Ishikawa (cell line): ENCODE measurements around the gene LIMCH1.

Experiments
- CEBPB ChIP-seq: IDR thresholded peaks from 2 replicates; pipeline ENCODE4 v1.6.1; 2012
- EP300 ChIP-seq: IDR thresholded peaks from 2 replicates; pipeline ENCODE4 v1.6.1; 2012; ENCODE audit warnings: borderline replicate concordance
- NFIC ChIP-seq: IDR thresholded peaks from 2 replicates; pipeline ENCODE4 v1.6.1; 2012
- YY1 ChIP-seq: IDR thresholded peaks from 2 replicates; pipeline ENCODE4 v1.6.1; 2012; ENCODE audit warnings: low read depth

- TF ChIP-seq EP300: no peak
- no peak for TF ChIP-seq YY1
- no peak for TF ChIP-seq CEBPB
- no peak for TF ChIP-seq NFIC
Measured at GRCh38 chr4:41572956-41573355, 35.0 kb downstream of the LIMCH1 start.
